A549 (cell line): ENCODE measurements around the gene ACACA. TPM values are rescaled to one million over a fixed set of nuclear protein-coding genes. Genes with fewer than 3 reads are reported as not detected.
A peak's percentile ranks its signal among the peaks of the same experiment; 100 is the strongest.

Experiments used
- ATAC-seq, 2 experiments: fragments of 200-7000 bp in 1 of 2; fragments of >200 bp in 1 of 2; cut with Nextera tagmentation in 1 of 2; cut with Tn5 transposase in 1 of 2; 3 replicates each; pipeline versions ENCODE4 v1.8.0 to v1.9.1; 2018 to 2020; ENCODE audit warnings: mild to moderate bottlenecking in 1 of 2, moderate library complexity in 1 of 2
- CTCF ChIA-PET: fragments of 300-600 bp; sonication (Branson Sonifier 250); formaldehyde crosslinking; extraction: SDS; loops from one replicate; lab custom pipeline; 2021; ENCODE audit warnings: antibody characterized with exemption, inconsistent platforms; lab: Yijun Ruan, JAX
- POLR2A ChIA-PET: fragments of 350-600 bp; formaldehyde crosslinking; extraction: SDS; loops from one replicate; lab custom pipeline; 2021; ENCODE audit warnings: antibody characterized with exemption, inconsistent platforms; lab: Yijun Ruan, JAX
- DNase-seq, 2 experiments: peaks; one replicate each; pipeline versions ENCODE4 v3.0.0 to v3.0.0-alpha.2; 2011 to 2016; ENCODE audit warnings: low read depth in 1 of 2, low spot score in 1 of 2
- FAIRE-seq: peaks from 2 replicates; lab custom pipeline; 2011; peaks lifted over from hg19 to GRCh38; lab: Jason Lieb, UNC
- H3K27ac ChIP-seq, 2 experiments: fragments of >200 bp; sonication (Bioruptor Twin); formaldehyde crosslinking; 3 replicates each; pipeline ENCODE4 v1.5.1; 2016 to 2017
- H3K4me1 ChIP-seq: fragments of >200 bp; sonication (Bioruptor Twin); formaldehyde crosslinking; 3 replicates; pipeline ENCODE4 v1.6.1; 2016
- H3K4me2 ChIP-seq: fragments of >200 bp; sonication (Bioruptor Twin); formaldehyde crosslinking; 3 replicates; pipeline ENCODE4 v1.6.1; 2016
- H3K4me3 ChIP-seq: fragments of >200 bp; sonication (Bioruptor Twin); formaldehyde crosslinking; 3 replicates; pipeline ENCODE4 v1.5.1; 2016
- H3K9me3 ChIP-seq: fragments of >200 bp; sonication (Bioruptor Twin); formaldehyde crosslinking; 3 replicates; pipeline ENCODE4 v1.6.1; 2016
- BHLHE40 ChIP-seq: IDR thresholded peaks from 2 replicates; pipeline ENCODE4 v1.6.1; 2012; ENCODE audit warnings: low read depth, low read length, inconsistent platforms
- CBX2 ChIP-seq: fragments of 200-600 bp; sonication (generic); IDR thresholded peaks from 2 replicates; pipeline ENCODE4 v1.6.1; 2016; ENCODE audit warnings: low read depth, mild to moderate bottlenecking, borderline replicate concordance
- CBX8 ChIP-seq: fragments of 200-600 bp; sonication (generic); IDR thresholded peaks from 2 replicates; pipeline ENCODE4 v1.6.1; 2016
- CEBPB ChIP-seq, 2 experiments: fragments of >200 bp in 1 of 2; sonication (Bioruptor Twin) in 1 of 2; formaldehyde crosslinking in 1 of 2; IDR thresholded peaks; 2 replicates each; pipeline ENCODE4 v1.6.1; 2012 to 2016
- CHD2 ChIP-seq: fragments of 150-350 bp; IDR thresholded peaks from 2 replicates; pipeline ENCODE4 v1.6.1; 2014; ENCODE audit warnings: low read length; ENCODE audit not compliant: partially characterized antibody
- EHMT2 ChIP-seq: fragments of 200-600 bp; sonication (generic); IDR thresholded peaks from 2 replicates; pipeline ENCODE4 v1.6.1; 2016; ENCODE audit warnings: antibody characterized with exemption, low read depth, mild to moderate bottlenecking, moderate library complexity
- ESRRA ChIP-seq: fragments of 150-350 bp; IDR thresholded peaks from 2 replicates; pipeline ENCODE4 v1.6.1; 2014; ENCODE audit warnings: mild to moderate bottlenecking, low read length, borderline replicate concordance
- FOSB ChIP-seq: fragments of 250-450 bp; sonication (Bioruptor Pico); IDR thresholded peaks from 2 replicates; pipeline ENCODE4 v1.5.0; 2020; ENCODE audit warnings: mild to moderate bottlenecking, moderate library complexity
- FOXS1 ChIP-seq: fragments of 250-450 bp; sonication (Bioruptor Pico); IDR thresholded peaks from 2 replicates; pipeline ENCODE4 v1.5.0; 2020; ENCODE audit warnings: mild to moderate bottlenecking, moderate library complexity
- HDAC2 ChIP-seq: fragments of 200-600 bp; sonication (generic); IDR thresholded peaks from 2 replicates; pipeline ENCODE4 v1.6.1; 2016
- HES2 ChIP-seq: fragments of >200 bp; sonication (Bioruptor Twin); formaldehyde crosslinking; IDR thresholded peaks from 2 replicates; pipeline ENCODE4 v1.6.1; 2016
- HOXB5 ChIP-seq: fragments of 250-450 bp; sonication (Bioruptor Pico); IDR thresholded peaks from 2 replicates; pipeline ENCODE4 v1.5.0; 2020; ENCODE audit warnings: mild to moderate bottlenecking, moderate library complexity
- JUN ChIP-seq, 2 experiments: fragments of >200 bp; sonication (Bioruptor Twin); formaldehyde crosslinking; IDR thresholded peaks; 2 replicates in 1 of 2; 3 replicates in 1 of 2; pipeline ENCODE4 v1.6.1; 2016 to 2017
- KDM5A ChIP-seq: fragments of 200-600 bp; sonication (generic); IDR thresholded peaks from 2 replicates; pipeline ENCODE4 v1.6.1; 2016; ENCODE audit warnings: antibody characterized with exemption, mild to moderate bottlenecking
- MAX ChIP-seq: IDR thresholded peaks from 2 replicates; pipeline ENCODE4 v1.6.1; 2012
- MAZ ChIP-seq: fragments of 150-350 bp; IDR thresholded peaks from 2 replicates; pipeline ENCODE4 v1.6.1; 2014; ENCODE audit warnings: antibody characterized with exemption, low read depth, low read length, borderline replicate concordance
- MYC ChIP-seq: IDR thresholded peaks from 2 replicates; pipeline ENCODE4 v1.6.1; 2012; ENCODE audit warnings: mild to moderate bottlenecking, inconsistent platforms, low read length, improper control_type of control experiment, borderline replicate concordance
- NFE2L2 ChIP-seq: fragments of 150-350 bp; conservative IDR thresholded peaks from 2 replicates; pipeline ENCODE4 v1.6.1; 2014; ENCODE audit warnings: low read length
- NR3C1 ChIP-seq: fragments of >200 bp; sonication (Bioruptor Twin); formaldehyde crosslinking; IDR thresholded peaks from 3 replicates; pipeline ENCODE4 v1.6.1; 2017
- POLR2AphosphoS2 ChIP-seq: conservative IDR thresholded peaks from 2 replicates; pipeline ENCODE4 v1.6.1; 2012; ENCODE audit warnings: low read length, improper control_type of control experiment, inconsistent platforms
- RAD21 ChIP-seq, 2 experiments: fragments of >200 bp in 1 of 2; sonication (Bioruptor Twin) in 1 of 2; formaldehyde crosslinking in 1 of 2; IDR thresholded peaks in 1 of 2; conservative IDR thresholded peaks in 1 of 2; 2 replicates in 1 of 2; 3 replicates in 1 of 2; pipeline ENCODE4 v1.6.1; 2012 to 2018; ENCODE audit warnings: inconsistent platforms in 1 of 2
- RARB ChIP-seq: fragments of 250-450 bp; sonication (Bioruptor Pico); IDR thresholded peaks from 2 replicates; pipeline ENCODE4 v1.8.0; 2021; ENCODE audit warnings: mild to moderate bottlenecking, moderate library complexity
- RCOR1 ChIP-seq: fragments of 150-350 bp; IDR thresholded peaks from 2 replicates; pipeline ENCODE4 v1.6.1; 2014; ENCODE audit warnings: antibody characterized with exemption, low read length, low read depth
- RFX5 ChIP-seq: fragments of 450-650 bp; IDR thresholded peaks from 2 replicates; pipeline ENCODE4 v1.7.1; 2014; ENCODE audit warnings: antibody characterized with exemption, mild to moderate bottlenecking, moderate library complexity
- TFCP2L1 ChIP-seq: fragments of 250-450 bp; sonication (Bioruptor Pico); IDR thresholded peaks from 2 replicates; pipeline ENCODE4 v1.5.0; 2021; ENCODE audit warnings: mild to moderate bottlenecking
- USF2 ChIP-seq: fragments of 450-650 bp; IDR thresholded peaks from 2 replicates; pipeline ENCODE4 v1.6.1; 2014; ENCODE audit warnings: antibody characterized with exemption
- ZFP36 ChIP-seq: fragments of 450-650 bp; IDR thresholded peaks from 2 replicates; pipeline ENCODE4 v1.6.1; 2014; ENCODE audit warnings: borderline replicate concordance; ENCODE audit not compliant: partially characterized antibody
- ZNF302 ChIP-seq: fragments of 250-450 bp; sonication (Bioruptor Pico); IDR thresholded peaks from 2 replicates; pipeline ENCODE4 v1.9.0; 2021; ENCODE audit warnings: inconsistent platforms, mild to moderate bottlenecking, moderate library complexity
- ZSCAN20 ChIP-seq: fragments of 250-450 bp; sonication (Bioruptor Pico); IDR thresholded peaks from 2 replicates; pipeline ENCODE4 v1.8.0; 2022; ENCODE audit warnings: mild to moderate bottlenecking, moderate library complexity
- WGBS: methylation state at CpG from one replicate; pipeline ENCODE4 v1.1.6; 2017; ENCODE audit errors: missing lambda C conversion rate; 5-methylcytosine and 5-hydroxymethylcytosine counted together
- polyA plus RNA-seq, 4 experiments: library from polyadenylated mRNA; depleted of rRNA in 3 of 4; stranded (reverse); fragments of >200 nt; fragmentation: RNase III in 1 of 4; extraction: RNeasy Plus Mini Kit Qiagen cat#74134 plus additional on column Dnase treatment in 1 of 4; gene quantifications; 2 replicates in 3 of 4; 3 replicates in 1 of 4; pipeline ENCODE4 v1.2.3, GENCODE V29; 2011 to 2017

Gene ACACA
- polyA plus RNA-seq, 2 of the 4 experiments (the other 2 are of a cell fraction): 51.8 to 112 TPM

- 55% methylated on average over 1 of the region's 1 CpG for WGBS
- no peak for FAIRE-seq
- Histone ChIP-seq H3K27ac (peak overlapping the region; percentile 6 to 12; a peak in 2 of 6 replicates), H3K4me2 (peak overlapping the region; percentile 9; the same call in 2 of the 3 replicates)
- POLR2A ChIA-PET: interaction anchor here (1.5 kb wide), 1 partner anchor 23 kb away, joined by 9 read pairs; the partner anchor contains the start of genes ACACA and TADA2A
- TF ChIP-seq HES2 (no peak), TFCP2L1 (CRISPR knock-in tag) (no peak), ESRRA (no peak), RAD21 (conservative IDR thresholded peaks at IDR 0.05 in 1 of 2, IDR thresholded peaks at IDR 0.05 in 1 of 2) (no peak), ZSCAN20 (CRISPR knock-in tag) (no peak), HDAC2 (no peak), HOXB5 (CRISPR knock-in tag) (no peak), RCOR1 (no peak), POLR2AphosphoS2 (no peak), ZNF302 (CRISPR knock-in tag) (no peak), NR3C1 (no peak), MAX (no peak), CBX2 (no peak), FOSB (CRISPR knock-in tag) (no peak), CEBPB (IDR thresholded peaks at IDR 0.05) (no peak)
- TF ChIP-seq, all 56 proteins: peak for 0
- CTCF ChIA-PET: interaction anchor here (0.8 to 2.0 kb wide), 7 partner anchors 8 to 56 kb away, joined by 3 to 6 read pairs (median 3); no protein-coding TSS in a partner anchor
- ATAC-seq (peak; percentile 39; a peak in 1 of 6 replicates), DNase-seq (no peak)
- Histone ChIP-seq H3K9me3 (no peaks in the 10 kb centered on the region), H3K4me1 (peaks cover 14% of the 10 kb centered on the region; the same call in 2 of the 3 replicates), H3K4me3 (no peak overlapping the region)
Observed at GRCh38 chr17:37430051-37430627, 23.5 kb upstream of the ACACA start.

GRCh38 chr17:37429453-37429852, 22.8 kb upstream of the ACACA start:
- ATAC-seq (no peak), FAIRE-seq (no peak), DNase-seq (no peak)
- ChIA-PET POLR2A (interaction anchor here (1.5 kb wide), 1 partner anchor 22 kb away, joined by 9 read pairs; the partner anchor contains the start of genes ACACA and TADA2A), CTCF (interaction anchor here (0.9 to 2.0 kb wide), 4 partner anchors 9 to 56 kb away, joined by 3 to 6 read pairs (median 4); no protein-coding TSS in a partner anchor)
- no peak overlapping the region for H3K4me3 ChIP-seq
- WGBS: 94% methylated on average over 1 of the region's 1 CpG
- H3K4me1 ChIP-seq: peaks cover 14% of the 10 kb centered on the region; the same call in 2 of the 3 replicates
- H3K27ac ChIP-seq: no peak overlapping the region; a peak in 1 of 6 replicates
- H3K4me2 ChIP-seq: no peak overlapping the region
- no peak for TF ChIP-seq USF2
- no peak for TF ChIP-seq RARB
- TF ChIP-seq MAZ: no peak
- TF ChIP-seq EHMT2: no peak
- TF ChIP-seq CBX8: no peak
- no peak for TF ChIP-seq HDAC2
- TF ChIP-seq HOXB5 (CRISPR knock-in tag): no peak
- no peak for TF ChIP-seq ZNF302 (CRISPR knock-in tag)
- no peaks in the 10 kb centered on the region for H3K9me3 ChIP-seq

- no peak for FAIRE-seq
- TF ChIP-seq FOXS1 (CRISPR knock-in tag) (no peak), BHLHE40 (no peak), ZFP36 (no peak), TFCP2L1 (CRISPR knock-in tag) (no peak), CHD2 (no peak), NFE2L2 (no peak), RAD21 (conservative IDR thresholded peaks at IDR 0.05 in 1 of 2, IDR thresholded peaks at IDR 0.05 in 1 of 2) (no peak), KDM5A (no peak), JUN (IDR thresholded peaks at IDR 0.05) (no peak), MYC (no peak), MAX (no peak), RFX5 (no peak)
- TF ChIP-seq, all 56 proteins: peak for 0
- 90% methylated on average over 3 of the region's 3 CpGs for WGBS
- no peak for DNase-seq
- ATAC-seq: no peak
- ChIA-PET POLR2A (no interaction called here), CTCF (interaction anchor here (0.7 to 2.0 kb wide), 5 partner anchors 16 to 63 kb away, joined by 3 to 5 read pairs (median 3); no protein-coding TSS in a partner anchor)
- H3K4me2 ChIP-seq: no peak overlapping the region
- H3K27ac ChIP-seq: no peak overlapping the region
- no peak overlapping the region for H3K4me3 ChIP-seq
- H3K9me3 ChIP-seq: no peaks in the 10 kb centered on the region
- peaks cover 14% of the 10 kb centered on the region; the same call in 2 of the 3 replicates for H3K4me1 ChIP-seq
Observed at GRCh38 chr17:37429039-37429438, 22.4 kb upstream of the ACACA start.
